ENCODE results near the gene C7.
"Not testable (repeated sequence)": the region's sequence is repeated elsewhere in the genome, so short reads cannot be mapped to it uniquely, and the experiment has no call there.

Gene C7

DNA sequence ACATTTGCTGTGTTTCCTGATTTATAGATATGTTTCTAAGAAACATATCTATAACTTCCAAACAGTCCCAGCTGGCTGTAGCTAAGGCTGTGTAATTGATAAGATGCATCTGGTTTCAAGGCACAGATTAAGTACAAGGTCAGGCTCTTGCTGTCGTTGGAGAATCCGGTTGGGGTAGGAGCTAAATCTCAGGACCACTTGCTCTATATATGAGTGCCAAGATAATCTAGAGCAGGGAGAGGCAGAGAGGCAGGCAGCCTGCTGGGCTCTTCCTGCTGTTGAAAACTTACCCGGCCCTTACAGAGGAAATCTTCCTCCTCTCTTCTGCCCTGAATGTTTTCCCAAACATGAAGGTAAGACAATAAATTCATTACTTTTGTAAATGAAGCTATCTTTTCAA is at the start of gene C7:
Gene C7 (plus strand): TSS at position 234 of the 400 bp plus-strand sequence. CDS start 114 bp downstream, at position 348.
- Histone ChIP-seq H3K27me3 (peaks cover 43% of the 10 kb centered on the region), H3K4me1 (ENCODE audit: control insufficient read depth in 1 of 2, insufficient read depth in 1 of 2, low read depth in 1 of 2, low read length in 1 of 2) (no peaks in the 10 kb centered on the region), H3K27ac (no peak within 1 kb of the TSS), H3K9me3 (no peaks in the 10 kb centered on the region), H3K36me3 (no peaks in the 10 kb centered on the region), H3K4me3 (ENCODE audit: low read depth in 1 of 2, low read length in 1 of 2) (no peak within 1 kb of the TSS)
- TF ChIP-seq, protein P1, sequence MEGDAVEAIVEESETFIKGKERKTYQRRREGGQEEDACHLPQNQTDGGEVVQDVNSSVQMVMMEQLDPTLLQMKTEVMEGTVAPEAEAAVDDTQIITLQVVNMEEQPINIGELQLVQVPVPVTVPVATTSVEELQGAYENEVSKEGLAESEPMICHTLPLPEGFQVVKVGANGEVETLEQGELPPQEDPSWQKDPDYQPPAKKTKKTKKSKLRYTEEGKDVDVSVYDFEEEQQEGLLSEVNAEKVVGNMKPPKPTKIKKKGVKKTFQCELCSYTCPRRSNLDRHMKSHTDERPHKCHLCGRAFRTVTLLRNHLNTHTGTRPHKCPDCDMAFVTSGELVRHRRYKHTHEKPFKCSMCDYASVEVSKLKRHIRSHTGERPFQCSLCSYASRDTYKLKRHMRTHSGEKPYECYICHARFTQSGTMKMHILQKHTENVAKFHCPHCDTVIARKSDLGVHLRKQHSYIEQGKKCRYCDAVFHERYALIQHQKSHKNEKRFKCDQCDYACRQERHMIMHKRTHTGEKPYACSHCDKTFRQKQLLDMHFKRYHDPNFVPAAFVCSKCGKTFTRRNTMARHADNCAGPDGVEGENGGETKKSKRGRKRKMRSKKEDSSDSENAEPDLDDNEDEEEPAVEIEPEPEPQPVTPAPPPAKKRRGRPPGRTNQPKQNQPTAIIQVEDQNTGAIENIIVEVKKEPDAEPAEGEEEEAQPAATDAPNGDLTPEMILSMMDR (IDR thresholded peaks at IDR 0.05): no peak

- Histone ChIP-seq H3K27me3 (no peaks in the 10 kb centered on the region), H3K27ac (no peak overlapping the region), H3K4me3 (ENCODE audit: low read depth in 1 of 2, low read length in 1 of 2) (no peak overlapping the region), H3K4me1 (ENCODE audit: control insufficient read depth in 1 of 2, insufficient read depth in 1 of 2, low read depth in 1 of 2, low read length in 1 of 2) (no peaks in the 10 kb centered on the region), H3K9me3 (no peaks in the 10 kb centered on the region), H3K36me3 (peaks cover 5% of the 10 kb centered on the region)
- TF ChIP-seq, protein P1 (IDR thresholded peaks at IDR 0.05): no peak
Measured at GRCh38 chr5:40860711-40861110, 48.6 kb upstream of the C7 start.

- not testable (repeated sequence) for H3K27ac ChIP-seq; H3K4me3 ChIP-seq (ENCODE audit: low read depth in 1 of 2, low read length in 1 of 2); H3K27me3 ChIP-seq; H3K9me3 ChIP-seq; H3K36me3 ChIP-seq; H3K4me1 ChIP-seq (ENCODE audit: control insufficient read depth in 1 of 2, insufficient read depth in 1 of 2, low read depth in 1 of 2, low read length in 1 of 2)
Measured at GRCh38 chr5:40865004-40865403, 44.3 kb upstream of the C7 start.

- Histone ChIP-seq H3K9me3 (no peaks in the 10 kb centered on the region), H3K4me1 (ENCODE audit: control insufficient read depth in 1 of 2, insufficient read depth in 1 of 2, low read depth in 1 of 2, low read length in 1 of 2) (no peaks in the 10 kb centered on the region), H3K27me3 (no peaks in the 10 kb centered on the region), H3K27ac (no peak overlapping the region), H3K4me3 (ENCODE audit: low read depth in 1 of 2, low read length in 1 of 2) (no peak overlapping the region), H3K36me3 (no peaks in the 10 kb centered on the region)
- TF ChIP-seq, protein P1 (IDR thresholded peaks at IDR 0.05): no peak
Measured at GRCh38 chr5:40866844-40867243, 42.5 kb upstream of the C7 start.

GRCh38 chr5:40869384-40869783 is 39.9 kb upstream of the C7 start:
- TF ChIP-seq, protein P1 (IDR thresholded peaks at IDR 0.05): no peak
- Histone ChIP-seq H3K4me1 (ENCODE audit: control insufficient read depth in 1 of 2, insufficient read depth in 1 of 2, low read depth in 1 of 2, low read length in 1 of 2) (no peaks in the 10 kb centered on the region), H3K4me3 (ENCODE audit: low read depth in 1 of 2, low read length in 1 of 2) (no peak overlapping the region), H3K27ac (no peak overlapping the region), H3K27me3 (no peaks in the 10 kb centered on the region), H3K9me3 (no peaks in the 10 kb centered on the region), H3K36me3 (no peaks in the 10 kb centered on the region)

DNA sequence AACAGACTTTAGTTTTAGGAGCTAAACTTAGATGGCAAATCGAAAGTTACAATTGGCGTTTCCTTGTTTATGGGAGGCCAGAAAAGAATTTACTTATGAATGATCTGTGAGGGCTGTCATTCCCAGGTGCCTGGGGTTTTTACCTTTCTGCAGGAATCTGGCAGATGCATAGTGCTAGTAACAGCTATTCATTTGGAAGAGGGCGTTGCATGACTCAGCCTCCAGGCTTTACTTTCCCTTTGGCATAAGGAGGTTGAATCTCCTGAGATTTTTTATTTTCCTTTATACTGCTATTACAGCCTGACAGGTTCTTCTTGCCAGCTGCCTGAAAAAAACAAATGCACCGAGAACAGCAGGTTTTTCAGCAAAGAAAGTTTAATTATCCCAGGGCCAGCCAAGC is 38.1 kb upstream of the C7 start:
- Histone ChIP-seq H3K4me1 (ENCODE audit: control insufficient read depth in 1 of 2, insufficient read depth in 1 of 2, low read depth in 1 of 2, low read length in 1 of 2) (no peaks in the 10 kb centered on the region), H3K27me3 (no peaks in the 10 kb centered on the region), H3K36me3 (no peaks in the 10 kb centered on the region), H3K9me3 (no peaks in the 10 kb centered on the region), H3K27ac (no peak overlapping the region), H3K4me3 (ENCODE audit: low read depth in 1 of 2, low read length in 1 of 2) (no peak overlapping the region)
- TF ChIP-seq, protein P1 (IDR thresholded peaks at IDR 0.05): no peak

- H3K27ac ChIP-seq; H3K36me3 ChIP-seq; H3K9me3 ChIP-seq; H3K4me3 ChIP-seq (ENCODE audit: low read depth in 1 of 2, low read length in 1 of 2); H3K27me3 ChIP-seq; H3K4me1 ChIP-seq (ENCODE audit: control insufficient read depth in 1 of 2, insufficient read depth in 1 of 2, low read depth in 1 of 2, low read length in 1 of 2): not testable (repeated sequence)
Measured at GRCh38 chr5:40872253-40872652, 37.0 kb upstream of the C7 start.
